GM18867 (cell line): Measurements from ENCODE around the gene CPVL.

Source experiments
- ATAC-seq: cut with Tn5 transposase; IDR thresholded peaks from one replicate; pipeline ENCODE4 v1.9.1; 2021; ENCODE audit warnings: mild to moderate bottlenecking, moderate library complexity; ENCODE audit not compliant: unreplicated experiment

Gene CPVL

DNA sequence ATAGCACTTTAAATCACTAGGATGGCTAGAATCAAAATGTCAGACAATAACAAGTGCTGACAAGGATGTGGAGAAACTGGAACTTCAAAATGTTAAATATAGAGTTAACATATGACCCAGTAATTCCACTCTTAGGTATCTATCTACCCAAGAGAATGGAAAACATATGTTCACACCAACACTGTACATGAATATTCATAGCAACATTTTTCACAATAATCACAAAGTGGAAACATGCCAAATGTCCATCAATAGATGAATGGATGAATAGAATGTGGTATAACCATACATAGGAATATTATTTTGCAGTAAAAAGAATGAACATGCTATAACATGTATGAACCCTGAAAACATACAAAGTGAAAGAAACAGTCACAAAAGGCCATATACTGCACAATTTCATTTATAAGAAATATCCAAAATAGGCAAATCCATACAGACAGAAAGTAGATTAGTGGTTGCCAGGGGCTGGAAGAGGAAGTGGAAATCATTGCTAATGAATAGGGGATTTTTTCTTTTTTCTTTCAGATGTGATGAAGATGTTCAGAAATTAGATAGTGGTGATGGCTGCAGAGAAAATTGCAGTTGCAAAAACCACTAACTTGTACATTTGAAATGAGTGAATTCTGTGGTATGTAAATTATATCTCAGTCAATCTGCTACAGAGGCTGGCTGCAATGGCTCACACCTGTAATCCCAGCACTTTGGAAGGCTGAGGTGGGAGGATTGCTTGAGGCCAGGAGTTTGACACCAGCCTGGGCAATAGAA is 93.0 kb downstream of the CPVL start:
- no peak for ATAC-seq

DNA sequence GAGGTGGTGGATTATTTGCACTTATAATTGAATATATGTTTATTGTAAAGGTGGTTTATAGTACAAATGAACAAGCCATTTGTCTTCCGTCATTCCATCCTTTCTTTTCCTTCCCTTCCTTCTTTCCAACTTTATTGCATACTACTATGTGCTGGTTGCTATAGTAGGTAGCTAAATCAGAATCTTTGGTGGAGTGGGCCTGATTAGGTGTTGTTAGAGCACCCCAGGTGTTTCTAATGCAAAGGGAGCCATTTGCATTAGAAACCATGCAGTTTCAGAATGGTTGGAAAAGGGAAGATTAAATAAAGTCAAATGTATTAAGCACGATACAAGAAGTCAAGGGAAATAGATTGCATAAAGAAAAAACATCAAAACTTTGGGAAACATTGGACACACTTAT is 99.4 kb downstream of the CPVL start:
- no peak for ATAC-seq

DNA sequence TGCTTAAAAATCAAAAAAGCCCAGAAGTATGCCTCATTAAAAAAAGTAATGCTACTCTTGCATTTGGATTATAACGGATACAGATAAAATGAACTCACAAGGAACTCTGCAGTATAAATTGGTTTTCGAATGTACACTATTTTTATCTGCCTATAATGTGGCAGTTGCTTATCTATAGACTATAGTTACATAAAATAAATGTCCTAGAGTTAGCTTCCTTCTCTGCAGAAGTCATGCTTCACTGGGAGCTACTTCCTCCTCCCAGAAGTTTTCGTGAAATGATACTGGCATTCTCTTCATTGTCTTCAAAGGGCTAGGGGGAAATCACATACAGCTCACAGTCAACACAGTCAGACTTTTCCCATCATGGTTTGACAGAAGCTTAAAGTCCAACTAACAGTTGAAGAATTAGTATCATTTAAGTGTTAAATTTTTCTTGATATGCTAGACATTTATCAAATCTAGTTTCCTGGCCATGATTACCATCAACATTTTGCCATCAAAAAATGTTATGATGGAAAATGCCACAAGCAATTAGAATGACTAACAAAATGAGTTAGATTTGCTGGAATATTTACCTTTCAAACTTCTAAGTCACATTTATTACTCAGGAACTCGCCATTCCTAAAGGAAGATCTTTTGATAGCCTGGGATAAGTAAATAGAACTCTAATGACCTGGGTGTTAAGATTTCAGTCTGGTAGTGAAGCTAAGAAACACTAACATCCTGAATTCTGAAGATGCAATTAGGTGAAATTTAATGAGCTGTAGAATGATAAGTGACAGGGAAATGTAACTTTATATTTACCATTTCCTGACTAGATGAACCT is 100.9 kb downstream of the CPVL start:
- no peak for ATAC-seq

DNA sequence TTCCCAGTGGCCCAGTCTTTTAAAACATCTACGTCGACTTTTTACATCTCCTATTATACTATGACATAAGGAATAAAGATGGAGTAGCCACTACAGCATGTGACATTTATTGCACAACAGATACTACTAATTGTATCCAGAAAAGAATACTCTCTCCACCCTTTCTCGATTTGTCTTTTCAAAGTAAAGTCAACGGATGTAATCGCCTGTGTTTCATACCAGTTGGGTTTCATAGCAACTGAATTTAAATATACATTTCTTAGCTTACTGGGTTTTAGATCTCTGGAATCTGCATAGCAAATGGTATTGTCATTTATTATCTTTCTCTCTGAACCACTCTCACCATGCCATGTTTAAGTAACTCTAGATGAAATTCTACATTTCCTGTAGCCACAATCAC is 101.8 kb downstream of the CPVL start:
- no peak for ATAC-seq

DNA sequence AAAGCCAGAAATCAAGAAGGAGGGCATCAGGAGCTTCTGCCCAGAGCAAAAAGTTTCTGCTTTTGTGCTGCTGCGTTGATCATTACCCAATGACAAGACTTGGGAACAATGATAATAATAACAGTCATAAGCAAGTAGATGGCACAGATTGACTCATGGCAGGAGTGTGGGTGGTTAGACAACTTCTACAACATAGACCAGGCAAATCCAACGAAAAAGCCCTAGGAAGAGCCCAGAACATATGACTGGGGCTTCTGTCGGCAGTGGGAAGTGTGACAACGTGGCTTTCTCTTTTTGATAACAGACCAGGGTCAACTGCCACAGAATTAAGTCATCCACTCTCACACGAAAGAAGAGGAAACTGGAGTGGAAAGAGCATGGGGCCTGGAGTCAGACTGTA is 102.8 kb downstream of the CPVL start:
- ATAC-seq: no peak

DNA sequence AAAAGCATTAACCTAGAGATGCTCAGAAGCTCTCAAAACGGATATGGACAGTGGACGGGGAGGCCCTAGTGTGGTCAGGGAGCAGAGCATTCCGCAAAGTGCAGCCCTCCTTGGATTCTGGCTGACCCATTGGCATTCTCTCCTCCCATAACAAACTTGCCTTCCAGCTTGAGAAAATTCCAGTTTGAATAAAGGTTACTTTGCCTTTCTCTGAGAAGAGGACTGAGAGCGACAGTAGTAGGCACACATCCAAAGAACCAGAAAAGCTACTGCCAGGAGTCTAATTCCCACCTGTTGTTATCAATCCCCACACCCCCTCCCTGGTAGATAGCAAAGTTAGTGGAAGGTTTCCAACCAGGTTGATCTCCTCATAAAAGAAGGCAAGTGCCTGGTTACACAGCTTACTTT is 103.5 kb downstream of the CPVL start:
- ATAC-seq: no peak

DNA sequence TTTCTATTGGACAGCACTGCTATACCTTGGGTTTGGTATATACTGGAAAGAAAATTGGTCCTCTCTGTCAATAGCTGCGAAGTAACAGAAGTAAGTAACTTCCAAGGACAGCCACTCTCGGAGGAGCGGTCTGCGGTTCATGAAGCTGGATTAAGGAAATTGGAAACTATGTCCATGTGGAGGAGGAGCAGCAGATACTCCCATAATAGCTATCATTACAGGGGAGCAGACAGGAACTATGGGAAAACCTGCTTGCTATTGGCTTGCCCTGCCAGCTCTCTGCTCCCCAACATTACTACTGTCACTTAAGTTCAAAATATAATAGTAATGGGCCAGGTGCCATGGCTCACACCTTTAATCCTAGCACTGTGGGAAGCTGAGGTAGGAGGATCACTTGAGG is 104.3 kb downstream of the CPVL start:
- ATAC-seq: no peak

DNA sequence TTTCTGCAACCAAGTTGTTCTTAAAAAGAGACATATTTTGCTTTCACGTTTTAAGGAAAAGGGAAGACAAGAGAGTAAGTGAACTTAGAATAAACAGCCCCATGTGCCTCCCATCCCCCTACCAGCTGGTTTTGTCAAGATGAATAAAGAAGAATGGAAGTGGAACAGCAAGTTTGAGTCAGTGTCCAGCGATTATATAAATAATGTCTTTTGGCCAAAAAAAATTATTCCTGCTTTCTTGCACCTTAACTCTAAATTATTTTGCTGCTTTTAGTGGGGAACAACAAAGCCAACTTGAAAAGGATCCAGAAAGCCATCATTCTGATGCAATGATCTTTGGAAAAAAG is 105.8 kb downstream of the CPVL start:
- no peak for ATAC-seq

DNA sequence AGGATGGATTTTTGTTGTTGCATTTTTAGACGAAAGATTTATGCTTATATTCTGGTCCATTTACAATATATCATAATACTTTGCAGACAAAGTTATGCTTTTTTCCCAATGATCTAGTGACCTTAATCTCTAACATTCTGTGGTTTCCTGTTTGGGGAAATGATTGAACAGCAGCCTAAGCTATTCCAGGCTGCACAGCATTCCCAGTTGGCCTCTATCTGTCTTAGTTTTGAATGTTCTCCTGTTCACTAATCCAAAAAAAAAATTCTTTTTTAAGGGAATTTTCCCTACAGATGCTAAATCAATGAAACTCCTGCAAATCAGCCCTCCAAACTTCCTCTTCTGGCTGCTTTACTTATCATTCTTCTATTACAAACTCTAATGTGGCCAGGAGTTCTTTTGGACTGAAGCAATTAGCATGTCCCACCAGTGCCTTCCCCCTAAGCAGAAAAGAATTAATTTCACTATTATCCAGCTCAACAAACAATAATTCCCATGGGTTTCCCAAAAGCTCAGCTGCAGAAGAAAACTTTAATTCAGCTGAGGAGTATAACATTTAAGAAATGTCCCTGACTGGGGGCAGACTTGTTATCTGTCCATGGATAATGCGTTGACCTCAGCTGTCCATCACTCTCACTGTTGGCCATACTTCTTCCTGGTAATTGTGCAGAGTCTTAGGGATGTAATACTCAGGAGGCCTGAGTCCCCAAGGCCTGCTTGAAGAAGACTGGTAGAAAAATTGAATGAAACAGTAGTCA is 106.3 kb downstream of the CPVL start:
- ATAC-seq: no peak

DNA sequence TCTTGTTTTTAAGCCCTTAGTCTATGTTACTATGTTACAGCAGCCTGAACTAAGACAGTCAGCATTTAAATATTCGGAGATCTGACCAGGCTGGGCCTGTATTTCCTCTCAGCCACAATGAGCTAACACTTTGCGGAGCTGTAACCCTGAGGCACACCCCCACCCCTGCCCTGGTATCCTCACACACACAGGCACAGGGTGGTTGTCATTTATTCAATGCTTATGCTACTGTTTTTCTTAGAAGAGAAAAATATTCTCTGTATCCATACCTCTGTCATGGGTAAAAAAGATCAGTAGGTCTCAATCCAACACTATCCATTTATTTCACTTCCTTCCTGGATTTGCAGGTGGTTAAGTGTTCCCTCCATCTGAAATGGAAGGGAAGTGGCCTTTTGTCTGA is 107.9 kb downstream of the CPVL start:
- no peak for ATAC-seq

DNA sequence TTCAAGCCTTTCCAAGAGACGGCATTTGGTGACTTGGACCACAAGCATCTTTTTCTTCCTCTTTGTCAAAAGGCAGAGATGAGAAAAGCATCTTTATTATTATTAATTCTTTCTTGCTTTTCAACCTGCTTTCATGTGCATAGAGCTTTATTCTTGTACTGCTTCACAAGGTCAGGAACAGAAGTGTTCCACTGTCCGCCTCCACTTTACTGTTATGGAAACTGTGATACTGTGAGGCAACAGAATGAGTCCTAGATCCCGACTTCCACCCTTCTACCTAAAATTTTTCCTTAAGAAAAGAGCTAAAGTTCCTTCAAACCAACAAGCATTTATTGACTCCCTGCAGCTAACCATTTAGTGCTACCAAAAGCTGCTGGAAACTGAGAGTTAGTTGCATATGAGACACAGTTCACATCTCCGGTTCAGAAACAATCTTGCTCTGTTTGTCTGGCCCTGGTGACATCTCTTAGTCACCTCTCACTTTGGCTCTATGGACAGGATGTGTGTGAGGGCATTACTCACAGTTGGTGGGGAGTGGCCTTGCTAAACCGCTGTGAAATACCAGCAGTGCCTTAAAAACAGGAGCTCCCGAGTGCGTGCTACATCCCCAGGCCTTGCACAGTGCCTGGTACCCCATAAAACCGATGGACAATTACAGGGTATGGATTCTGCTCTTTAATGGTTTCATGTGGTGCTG is 111.1 kb downstream of the CPVL start:
- no peak for ATAC-seq

DNA sequence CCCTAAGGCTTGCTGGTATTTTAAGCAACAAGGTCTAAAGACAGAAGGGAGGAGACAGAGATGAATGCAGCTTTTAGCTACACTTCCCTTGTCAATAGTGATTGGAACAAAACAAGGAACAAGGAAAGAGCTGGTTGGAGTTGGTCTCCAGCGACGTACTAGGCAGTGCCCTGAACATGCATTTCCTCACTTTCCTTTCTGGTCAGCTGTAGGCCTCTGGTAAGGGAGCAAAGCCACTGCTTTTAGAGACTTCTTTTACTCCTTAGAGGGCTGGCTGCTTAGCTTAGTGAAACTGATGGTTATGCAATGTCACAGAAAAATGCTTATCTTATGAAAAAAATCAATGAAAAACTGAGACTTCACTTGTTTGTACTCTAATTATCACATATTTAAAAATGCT is 112.8 kb downstream of the CPVL start:
- ATAC-seq: no peak

DNA sequence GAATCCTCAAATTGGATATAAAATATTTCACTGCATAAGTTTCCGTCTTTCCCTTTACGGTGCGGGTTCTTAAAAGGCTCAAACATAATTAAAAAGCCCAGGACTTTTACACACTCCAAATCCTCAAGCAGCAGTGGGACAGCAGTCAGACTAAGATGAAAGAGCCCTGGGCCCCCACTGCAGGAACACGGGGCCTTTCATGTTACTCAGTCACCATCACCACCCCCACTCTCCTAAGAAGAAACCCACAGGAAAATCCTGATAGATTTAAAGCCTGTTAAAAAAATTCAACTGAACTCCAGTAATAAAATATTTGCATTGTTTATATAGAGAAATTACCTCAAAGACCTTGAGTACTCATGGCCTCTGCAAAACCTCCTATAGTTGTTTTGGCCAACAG is 114.2 kb downstream of the CPVL start:
- ATAC-seq: no peak

DNA sequence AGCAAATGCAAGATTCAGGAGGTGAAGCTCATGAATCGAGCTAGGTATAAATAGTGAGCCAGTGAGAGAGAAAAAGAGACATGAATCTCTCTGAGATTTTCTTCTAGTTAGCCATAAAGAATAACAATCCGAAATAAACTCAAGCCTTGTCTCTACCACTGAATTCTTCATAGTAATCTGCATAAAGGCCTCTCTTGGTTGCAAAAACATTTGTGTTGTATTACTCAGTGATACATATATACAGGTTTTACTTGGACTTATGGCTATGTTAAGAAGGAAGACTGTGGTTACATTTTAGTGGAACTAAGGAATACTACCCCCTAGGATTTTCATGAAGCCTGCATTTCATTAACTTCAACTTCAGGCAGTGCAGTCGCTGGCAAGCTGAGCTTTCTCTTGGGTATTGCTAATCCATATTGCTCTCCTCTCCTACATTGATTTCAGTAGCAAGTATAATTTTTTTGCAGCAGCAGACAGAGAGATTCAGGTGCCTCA is 115.5 kb downstream of the CPVL start:
- no peak for ATAC-seq

DNA sequence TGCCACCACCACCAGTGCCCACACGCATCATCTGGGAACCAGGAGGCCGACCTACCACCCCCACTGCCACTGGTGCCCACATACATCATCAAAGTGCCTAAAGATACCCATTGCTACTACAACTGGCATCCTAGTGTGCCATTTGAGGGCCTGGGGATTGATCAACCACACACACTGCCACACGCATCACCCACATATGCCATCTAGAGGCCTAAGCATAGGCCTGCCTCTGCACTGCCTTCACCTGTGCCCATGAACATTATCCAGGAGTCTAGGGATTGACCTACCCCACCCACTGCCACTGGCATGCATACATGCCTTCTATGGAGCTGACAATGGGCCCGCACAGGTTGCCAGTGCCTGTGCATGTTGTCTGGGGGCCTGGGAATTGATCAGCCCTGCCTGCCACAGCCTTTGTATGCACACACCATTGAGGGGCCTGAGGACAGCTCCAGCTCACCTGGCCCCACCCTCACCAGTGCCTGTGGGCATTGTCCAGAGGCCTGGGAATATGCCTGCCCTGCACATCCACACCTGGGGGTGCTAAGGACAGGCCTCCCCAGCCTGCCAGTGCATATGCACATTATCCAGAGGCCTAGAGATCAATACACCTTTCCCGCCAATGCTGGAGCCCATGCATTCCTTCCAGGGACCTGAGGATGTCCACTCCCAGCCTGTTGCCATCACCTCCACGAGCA is 123.9 kb downstream of the CPVL start:
- no peak for ATAC-seq

DNA sequence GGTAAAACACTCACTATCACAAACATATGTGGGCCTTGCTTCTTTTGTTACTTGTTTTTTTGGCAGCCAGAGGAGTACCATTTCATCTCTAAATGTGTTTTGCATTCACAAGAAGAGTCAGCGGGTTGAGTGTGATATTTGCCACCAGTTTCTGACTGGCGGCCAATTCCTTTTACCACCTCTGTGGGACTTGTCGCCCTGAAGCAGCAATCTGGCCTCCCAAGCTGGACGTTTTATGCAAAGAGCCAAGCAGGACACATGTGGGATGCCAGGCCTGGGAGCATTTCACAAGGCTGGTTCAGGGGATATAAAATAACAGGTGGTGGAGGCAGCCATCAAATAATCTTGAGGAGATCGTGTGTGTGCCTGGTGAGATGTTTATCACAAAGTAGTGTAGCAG is 126.4 kb downstream of the CPVL start:
- no peak for ATAC-seq

DNA sequence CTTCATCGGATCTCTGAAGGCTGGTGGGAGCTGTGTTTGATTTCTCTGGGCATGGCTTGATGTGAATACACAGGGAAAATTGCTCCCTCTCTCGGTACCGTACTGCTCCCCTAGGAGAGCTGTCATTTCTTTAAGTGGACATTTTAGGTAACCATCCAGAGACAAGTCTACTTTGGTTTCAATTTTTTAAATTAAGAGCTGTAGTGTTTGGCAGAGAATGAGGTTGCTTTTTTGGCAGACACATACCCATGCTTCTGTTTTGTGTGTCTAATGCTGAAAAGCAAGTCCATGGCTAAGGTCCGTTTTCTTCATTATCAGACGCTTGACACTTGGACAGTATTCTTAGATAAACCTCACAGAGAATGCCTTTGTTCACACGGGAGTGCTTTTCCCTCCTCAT is 127.0 kb downstream of the CPVL start:
- ATAC-seq: no peak

DNA sequence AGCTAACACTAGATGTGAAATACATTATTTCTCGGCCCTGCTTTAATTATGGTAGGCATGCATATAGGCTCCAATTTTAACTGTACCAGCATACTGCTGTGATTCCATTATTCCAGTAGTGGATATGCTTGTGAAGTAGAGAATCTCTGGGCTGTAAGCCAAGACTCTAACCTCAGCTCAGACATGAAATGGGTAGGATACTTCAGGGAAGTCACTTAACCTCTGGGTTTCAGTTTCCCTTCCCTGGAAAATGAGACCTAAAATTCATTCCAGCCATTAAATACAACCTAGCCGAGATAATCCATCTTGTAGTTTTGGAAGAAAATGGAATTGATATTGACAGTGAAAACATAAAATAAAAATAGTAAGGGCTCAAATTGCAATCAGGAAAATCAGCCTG is 128.6 kb downstream of the CPVL start:
- no peak for ATAC-seq

DNA sequence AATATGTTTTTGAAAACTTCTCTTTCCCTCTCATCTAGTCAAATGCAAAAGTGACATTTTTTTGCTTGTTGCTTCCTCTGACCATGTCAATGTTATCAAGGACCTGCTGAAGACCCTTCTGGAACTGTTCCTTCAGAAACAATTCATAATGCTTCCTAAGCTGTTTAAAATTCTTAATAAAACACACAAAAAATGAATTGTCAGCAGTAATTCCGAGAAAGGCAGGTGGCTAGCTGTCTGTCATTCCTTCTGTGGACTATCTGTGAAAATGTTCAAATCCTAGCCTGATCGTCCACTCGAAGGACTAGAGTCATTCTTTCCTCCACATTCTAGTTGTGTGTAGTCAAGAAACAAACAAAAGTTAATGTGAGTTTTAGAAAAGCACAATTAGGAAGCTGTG is 131.6 kb downstream of the CPVL start:
- ATAC-seq: no peak

DNA sequence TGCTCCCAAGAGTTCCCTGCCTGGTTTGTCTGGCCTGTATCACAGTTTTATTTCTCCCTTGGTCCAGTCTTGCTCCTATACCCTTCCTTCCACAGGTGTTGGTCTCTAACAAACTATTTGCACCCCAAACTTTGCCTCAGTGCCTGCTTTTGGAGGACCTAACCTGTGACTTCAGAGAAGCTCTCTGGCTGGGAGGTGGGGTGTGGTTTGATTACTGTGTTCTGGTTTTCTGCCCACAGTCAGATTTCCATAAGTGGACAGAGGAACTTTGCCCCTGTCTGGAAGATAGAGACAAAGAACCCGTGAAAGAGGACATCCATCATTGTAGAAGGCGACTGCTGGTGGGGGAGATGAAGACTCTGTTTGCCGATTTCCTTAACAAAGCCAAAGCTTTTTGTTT is 132.4 kb downstream of the CPVL start:
- ATAC-seq: no peak
